ENCODE data around the gene ATG9B. TPM values are rescaled to one million over a fixed set of nuclear protein-coding genes. Genes with fewer than 3 reads are reported as not detected.

Gene ATG9B
- total and polyA plus RNA-seq, 2 donors (not counting 3 experiments of a cell fraction or from before 2014, with no cell fraction given): 0.04 TPM; not detected in 1

GRCh38 chr7:151066273-151066974 lies 42.1 kb upstream of the ATG9B start:
- Histone ChIP-seq H3K36me3 (ENCODE audit: control insufficient read depth in 2 of 2, extremely low read depth in 1 of 2, insufficient read depth in 2 of 2, low read length in 2 of 2) (peaks cover 18 to 62% of the 10 kb centered on the region in 2 experiments), H3K9ac (replicated peaks; ENCODE audit: extremely low read depth, insufficient read depth, low read length) (no peak overlapping the region), H3K9me3 (replicated peaks; ENCODE audit: control insufficient read depth, insufficient read depth, low read length) (no peaks in the 10 kb centered on the region), H3K27ac (ENCODE audit: insufficient read depth, low read depth, low read length) (no peak overlapping the region), H3K27me3 (ENCODE audit: control insufficient read depth in 2 of 2, insufficient read depth in 2 of 2, low read length in 2 of 2) (no peaks in the 10 kb centered on the region), H3K9me1 (replicated peaks; ENCODE audit: control insufficient read depth, extremely low read depth, insufficient read depth, low read length) (no peaks in the 10 kb centered on the region), H3K4me2 (ENCODE audit: insufficient read depth, low read length) (no peak overlapping the region), H3K4me3 (replicated peaks in 1 of 3; ENCODE audit: insufficient read depth in 1 of 3, low read depth in 1 of 3, low read length in 3 of 3) (no peak overlapping the region), H3K79me2 (ENCODE audit: control insufficient read depth, insufficient read depth, low read length) (peaks cover 16% of the 10 kb centered on the region), H4K20me1 (replicated peaks; ENCODE audit: control insufficient read depth, extremely low read depth, insufficient read depth, low read length) (no peaks in the 10 kb centered on the region), H2AFZ (ENCODE audit: low read depth, low read length) (no peak overlapping the region), H3K4me1 (ENCODE audit: control insufficient read depth, extremely low read depth, insufficient read depth, low read length) (peaks cover under 1% of the 10 kb centered on the region)
- DNase-seq (ENCODE audit: low read depth, low spot score) (no peak), FAIRE-seq (no peak)
- no TSS peak for BruUV-seq (replicated peaks)
- dilution Hi-C loops (cut with MboI; ENCODE audit: extremely low pct_ligation_motif_present, low sequenced_read_pairs): no loop called here
- intact Hi-C loops (cut with micrococcal nuclease): no loop called here
- POLR2A ChIA-PET: interaction anchor here (1.8 kb wide), 1 partner anchor 14 kb away, joined by 7 read pairs; the partner anchor contains the start of gene FASTK
- TF ChIP-seq GATA2 (IDR thresholded peaks at IDR 0.05; ENCODE audit: insufficient read depth, insufficient read length, low read depth, low read length): no peak
- no peak for TF ChIP-seq POLR2A (IDR thresholded peaks at IDR 0.05; ENCODE audit: low read depth, low read length)
- CTCF ChIA-PET: no interaction called here

- no peak overlapping the region for H3K9ac ChIP-seq (replicated peaks; ENCODE audit: extremely low read depth, insufficient read depth, low read length)
- H3K79me2 ChIP-seq (ENCODE audit: control insufficient read depth, insufficient read depth, low read length): peaks cover 25% of the 10 kb centered on the region
- CTCF ChIA-PET: no interaction called here
- intact Hi-C loops (cut with micrococcal nuclease): no loop called here
- TF ChIP-seq JUN (IDR thresholded peaks at IDR 0.05; ENCODE audit: borderline replicate concordance, insufficient read depth, insufficient read length, low read depth): no peak
- no peak for TF ChIP-seq CTCF (IDR thresholded peaks at IDR 0.05; ENCODE audit: extremely low read depth in 1 of 2, insufficient read depth in 1 of 2, low read depth in 1 of 2, low read length in 2 of 2)
- TF ChIP-seq MYC (IDR thresholded peaks at IDR 0.05; ENCODE audit: low read depth, low read length): no peak
- no peaks in the 10 kb centered on the region for H3K9me1 ChIP-seq (replicated peaks; ENCODE audit: control insufficient read depth, extremely low read depth, insufficient read depth, low read length)
- peaks cover 18 to 54% of the 10 kb centered on the region in 2 experiments for H3K36me3 ChIP-seq (ENCODE audit: control insufficient read depth in 2 of 2, extremely low read depth in 1 of 2, insufficient read depth in 2 of 2, low read length in 2 of 2)
- POLR2A ChIA-PET: no interaction called here
- dilution Hi-C loops (cut with MboI; ENCODE audit: extremely low pct_ligation_motif_present, low sequenced_read_pairs): no loop called here
- no peak for FAIRE-seq
- DNase-seq (ENCODE audit: low read depth, low spot score): no peak
- no peaks in the 10 kb centered on the region for H3K9me3 ChIP-seq (replicated peaks; ENCODE audit: control insufficient read depth, insufficient read depth, low read length)
- H3K4me1 ChIP-seq (ENCODE audit: control insufficient read depth, extremely low read depth, insufficient read depth, low read length): peaks cover 9% of the 10 kb centered on the region
- BruUV-seq (replicated peaks): no TSS peak
- H3K27ac ChIP-seq (ENCODE audit: insufficient read depth, low read depth, low read length): no peak overlapping the region
- H2AFZ ChIP-seq (ENCODE audit: low read depth, low read length): no peak overlapping the region
- no peak overlapping the region for H3K4me3 ChIP-seq (replicated peaks in 1 of 3; ENCODE audit: insufficient read depth in 1 of 3, low read depth in 1 of 3, low read length in 3 of 3)
- no peak overlapping the region for H3K4me2 ChIP-seq (ENCODE audit: insufficient read depth, low read length)
- H4K20me1 ChIP-seq (replicated peaks; ENCODE audit: control insufficient read depth, extremely low read depth, insufficient read depth, low read length): no peaks in the 10 kb centered on the region
- no peaks in the 10 kb centered on the region for H3K27me3 ChIP-seq (ENCODE audit: control insufficient read depth in 2 of 2, insufficient read depth in 2 of 2, low read length in 2 of 2)
These were observed 41.2 kb upstream of the ATG9B start for GRCh38 chr7:151065516-151065915.
